ENCODE data around the gene SMNDC1.

Gene SMNDC1

GRCh38 chr10:110307805-110308204, 3.1 kb upstream of the SMNDC1 start:
- Histone ChIP-seq H3K4me3 (ENCODE audit: low read depth in 1 of 2, low read length in 2 of 2) (no peak overlapping the region), H3K4me1 (ENCODE audit: control insufficient read depth in 1 of 2, insufficient read depth in 2 of 2, low read length in 2 of 2) (peaks cover 10 to 18% of the 10 kb centered on the region in 2 donors), H3K27me3 (ENCODE audit: low read depth, low read length) (no peaks in the 10 kb centered on the region), H3K36me3 (ENCODE audit: control insufficient read depth in 1 of 2, insufficient read depth in 2 of 2, low read length in 2 of 2) (peaks cover 0 to 2% of the 10 kb centered on the region in 2 donors), H3K9me3 (ENCODE audit: control insufficient read depth in 1 of 2, low read length in 2 of 2) (no peaks in the 10 kb centered on the region), H3K27ac (ENCODE audit: low read length) (no peak overlapping the region)

GRCh38 chr10:110306452-110306768, 1.7 kb upstream of the SMNDC1 start:
- H3K27ac ChIP-seq (ENCODE audit: low read length) = no peak overlapping the region
- H3K4me3 ChIP-seq (ENCODE audit: low read depth in 1 of 2, low read length in 2 of 2) = no peak overlapping the region
- no peaks in the 10 kb centered on the region for H3K9me3 ChIP-seq (ENCODE audit: control insufficient read depth in 1 of 2, low read length in 2 of 2)
- H3K27me3 ChIP-seq (ENCODE audit: low read depth, low read length) = no peaks in the 10 kb centered on the region
- peaks cover 6 to 14% of the 10 kb centered on the region in 2 donors for H3K36me3 ChIP-seq (ENCODE audit: control insufficient read depth in 1 of 2, insufficient read depth in 2 of 2, low read length in 2 of 2)
- peaks cover 10 to 28% of the 10 kb centered on the region in 2 donors for H3K4me1 ChIP-seq (ENCODE audit: control insufficient read depth in 1 of 2, insufficient read depth in 2 of 2, low read length in 2 of 2)

- Histone ChIP-seq H3K9me3 (ENCODE audit: control insufficient read depth in 1 of 2, low read length in 2 of 2) (no peaks in the 10 kb centered on the region), H3K36me3 (ENCODE audit: control insufficient read depth in 1 of 2, insufficient read depth in 2 of 2, low read length in 2 of 2) (peaks cover 6 to 19% of the 10 kb centered on the region in 2 donors), H3K27me3 (ENCODE audit: low read depth, low read length) (no peaks in the 10 kb centered on the region), H3K4me3 (ENCODE audit: low read depth in 1 of 2, low read length in 2 of 2) (no peak overlapping the region), H3K27ac (ENCODE audit: low read length) (no peak overlapping the region), H3K4me1 (ENCODE audit: control insufficient read depth in 1 of 2, insufficient read depth in 2 of 2, low read length in 2 of 2) (peaks cover 10 to 33% of the 10 kb centered on the region in 2 donors)
Measured at GRCh38 chr10:110305767-110306451, 1.2 kb upstream of the SMNDC1 start.

GRCh38 chr10:110304394-110304779, 333 bp downstream of the SMNDC1 start:
- H3K36me3 ChIP-seq (ENCODE audit: control insufficient read depth in 1 of 2, insufficient read depth in 2 of 2, low read length in 2 of 2) = peaks cover 7 to 33% of the 10 kb centered on the region in 2 donors
- H3K4me3 ChIP-seq (ENCODE audit: low read depth in 1 of 2, low read length in 2 of 2) = peak overlapping the region; percentile 89 to 93
- no peaks in the 10 kb centered on the region for H3K27me3 ChIP-seq (ENCODE audit: low read depth, low read length)
- H3K27ac ChIP-seq (ENCODE audit: low read length) = peak overlapping the region; percentile 87
- peaks cover 10 to 38% of the 10 kb centered on the region in 2 donors for H3K4me1 ChIP-seq (ENCODE audit: control insufficient read depth in 1 of 2, insufficient read depth in 2 of 2, low read length in 2 of 2)
- H3K9me3 ChIP-seq (ENCODE audit: control insufficient read depth in 1 of 2, low read length in 2 of 2) = no peaks in the 10 kb centered on the region

GRCh38 chr10:110303681-110304080, 1.0 kb downstream of the SMNDC1 start:
- H3K9me3 ChIP-seq (ENCODE audit: control insufficient read depth in 1 of 2, low read length in 2 of 2) = no peaks in the 10 kb centered on the region
- H3K4me1 ChIP-seq (ENCODE audit: control insufficient read depth in 1 of 2, insufficient read depth in 2 of 2, low read length in 2 of 2) = peaks cover 10 to 38% of the 10 kb centered on the region in 2 donors

GRCh38 chr10:110300486-110300986, 4.2 kb downstream of the SMNDC1 start:
- H3K4me3 ChIP-seq (ENCODE audit: low read depth in 1 of 2, low read length in 2 of 2) = no peak overlapping the region
- peaks cover 10 to 38% of the 10 kb centered on the region in 2 donors for H3K4me1 ChIP-seq (ENCODE audit: control insufficient read depth in 1 of 2, insufficient read depth in 2 of 2, low read length in 2 of 2)
- H3K9me3 ChIP-seq (ENCODE audit: control insufficient read depth in 1 of 2, low read length in 2 of 2) = no peaks in the 10 kb centered on the region
- peaks cover 40 to 62% of the 10 kb centered on the region in 2 donors for H3K36me3 ChIP-seq (ENCODE audit: control insufficient read depth in 1 of 2, insufficient read depth in 2 of 2, low read length in 2 of 2)
- H3K27me3 ChIP-seq (ENCODE audit: low read depth, low read length) = no peaks in the 10 kb centered on the region
- H3K27ac ChIP-seq (ENCODE audit: low read length) = no peak overlapping the region

More at GRCh38 chr10:110303681-110304080, 1.0 kb downstream of the SMNDC1 start:
- H3K36me3 ChIP-seq (ENCODE audit: control insufficient read depth in 1 of 2, insufficient read depth in 2 of 2, low read length in 2 of 2) = peaks cover 14 to 40% of the 10 kb centered on the region in 2 donors
- no peaks in the 10 kb centered on the region for H3K27me3 ChIP-seq (ENCODE audit: low read depth, low read length)
- H3K27ac ChIP-seq (ENCODE audit: low read length) = peak overlapping the region; percentile 87
- peak overlapping the region; percentile 89 to 93 for H3K4me3 ChIP-seq (ENCODE audit: low read depth in 1 of 2, low read length in 2 of 2)

- Histone ChIP-seq H3K27me3 (ENCODE audit: low read depth, low read length) (no peaks in the 10 kb centered on the region), H3K36me3 (ENCODE audit: control insufficient read depth in 1 of 2, insufficient read depth in 2 of 2, low read length in 2 of 2) (peaks cover 62 to 78% of the 10 kb centered on the region in 2 donors), H3K4me1 (ENCODE audit: control insufficient read depth in 1 of 2, insufficient read depth in 2 of 2, low read length in 2 of 2) (peaks cover 0 to 24% of the 10 kb centered on the region in 2 donors), H3K9me3 (ENCODE audit: control insufficient read depth in 1 of 2, low read length in 2 of 2) (no peaks in the 10 kb centered on the region), H3K4me3 (ENCODE audit: low read depth in 1 of 2, low read length in 2 of 2) (no peak overlapping the region), H3K27ac (ENCODE audit: low read length) (no peak overlapping the region)
Measured at GRCh38 chr10:110296966-110297365, 7.8 kb downstream of the SMNDC1 start.

GRCh38 chr10:110286841-110287240, 17.9 kb downstream of the SMNDC1 start:
- Histone ChIP-seq H3K4me1 (ENCODE audit: control insufficient read depth in 1 of 2, insufficient read depth in 2 of 2, low read length in 2 of 2) (no peaks in the 10 kb centered on the region), H3K9me3 (ENCODE audit: control insufficient read depth in 1 of 2, low read length in 2 of 2) (no peaks in the 10 kb centered on the region), H3K27me3 (ENCODE audit: low read depth, low read length) (no peaks in the 10 kb centered on the region), H3K36me3 (ENCODE audit: control insufficient read depth in 1 of 2, insufficient read depth in 2 of 2, low read length in 2 of 2) (peaks cover 23 to 48% of the 10 kb centered on the region in 2 donors), H3K27ac (ENCODE audit: low read length) (no peak overlapping the region), H3K4me3 (ENCODE audit: low read depth in 1 of 2, low read length in 2 of 2) (no peak overlapping the region)

- Histone ChIP-seq H3K4me1 (ENCODE audit: control insufficient read depth in 1 of 2, insufficient read depth in 2 of 2, low read length in 2 of 2) (no peaks in the 10 kb centered on the region), H3K36me3 (ENCODE audit: control insufficient read depth in 1 of 2, insufficient read depth in 2 of 2, low read length in 2 of 2) (peaks cover 17 to 37% of the 10 kb centered on the region in 2 donors), H3K9me3 (ENCODE audit: control insufficient read depth in 1 of 2, low read length in 2 of 2) (no peaks in the 10 kb centered on the region), H3K4me3 (ENCODE audit: low read depth in 1 of 2, low read length in 2 of 2) (no peak overlapping the region), H3K27me3 (ENCODE audit: low read depth, low read length) (no peaks in the 10 kb centered on the region), H3K27ac (ENCODE audit: low read length) (no peak overlapping the region)
Measured at GRCh38 chr10:110285501-110285900, 19.2 kb downstream of the SMNDC1 start.

- Histone ChIP-seq H3K27me3 (ENCODE audit: low read depth, low read length) (no peaks in the 10 kb centered on the region), H3K9me3 (ENCODE audit: control insufficient read depth in 1 of 2, low read length in 2 of 2) (no peaks in the 10 kb centered on the region), H3K27ac (ENCODE audit: low read length) (no peak overlapping the region), H3K4me1 (ENCODE audit: control insufficient read depth in 1 of 2, insufficient read depth in 2 of 2, low read length in 2 of 2) (peaks cover 0 to 2% of the 10 kb centered on the region in 2 donors), H3K4me3 (ENCODE audit: low read depth in 1 of 2, low read length in 2 of 2) (no peak overlapping the region), H3K36me3 (ENCODE audit: control insufficient read depth in 1 of 2, insufficient read depth in 2 of 2, low read length in 2 of 2) (peaks cover 7 to 33% of the 10 kb centered on the region in 2 donors)
Measured at GRCh38 chr10:110284262-110284661, 20.5 kb downstream of the SMNDC1 start.

- Histone ChIP-seq H3K4me3 (ENCODE audit: low read depth in 1 of 2, low read length in 2 of 2) (no peak overlapping the region), H3K27ac (ENCODE audit: low read length) (no peak overlapping the region), H3K9me3 (ENCODE audit: control insufficient read depth in 1 of 2, low read length in 2 of 2) (no peaks in the 10 kb centered on the region), H3K4me1 (ENCODE audit: control insufficient read depth in 1 of 2, insufficient read depth in 2 of 2, low read length in 2 of 2) (peaks cover 5 to 6% of the 10 kb centered on the region in 2 donors), H3K36me3 (ENCODE audit: control insufficient read depth in 1 of 2, insufficient read depth in 2 of 2, low read length in 2 of 2) (peaks cover 0 to 3% of the 10 kb centered on the region in 2 donors), H3K27me3 (ENCODE audit: low read depth, low read length) (no peaks in the 10 kb centered on the region)
Measured at GRCh38 chr10:110279407-110279986, 25.2 kb downstream of the SMNDC1 start.

Data from muscle layer of duodenum (tissue), 2 donors.